GM21528 (cell line): Measurements from ENCODE around the gene DNAJC2.
"Not testable (repeated sequence)": the region's sequence is repeated elsewhere in the genome, so short reads cannot be mapped to it uniquely, and the experiment has no call there.

Experiments
- ATAC-seq: cut with Tn5 transposase; IDR thresholded peaks from one replicate; pipeline ENCODE4 v1.9.1; 2021; ENCODE audit warnings: mild to moderate bottlenecking, moderate library complexity; ENCODE audit not compliant: unreplicated experiment, low FRiP score

DNAJC2 gene

DNA sequence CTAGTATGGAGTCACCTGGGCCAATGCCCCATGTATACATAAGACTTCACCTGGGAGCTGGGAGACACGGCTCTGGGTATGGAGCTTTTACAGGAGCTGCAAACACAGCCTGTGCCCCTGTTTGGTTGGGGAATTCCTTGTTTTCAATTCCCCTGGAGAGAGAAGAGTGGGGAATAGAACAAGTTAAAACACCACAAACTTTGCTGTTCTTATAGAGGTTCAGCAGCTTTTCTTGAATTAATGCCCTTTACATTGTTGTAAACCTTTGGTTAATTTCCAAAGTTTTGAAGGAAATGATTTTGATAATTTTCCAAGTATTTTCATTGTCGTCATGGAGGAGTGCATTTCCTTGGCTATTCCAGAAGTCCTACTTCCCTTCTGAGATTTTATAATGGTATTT is 66.4 kb downstream of the DNAJC2 start:
- ATAC-seq, result not testable (repeated sequence)

DNA sequence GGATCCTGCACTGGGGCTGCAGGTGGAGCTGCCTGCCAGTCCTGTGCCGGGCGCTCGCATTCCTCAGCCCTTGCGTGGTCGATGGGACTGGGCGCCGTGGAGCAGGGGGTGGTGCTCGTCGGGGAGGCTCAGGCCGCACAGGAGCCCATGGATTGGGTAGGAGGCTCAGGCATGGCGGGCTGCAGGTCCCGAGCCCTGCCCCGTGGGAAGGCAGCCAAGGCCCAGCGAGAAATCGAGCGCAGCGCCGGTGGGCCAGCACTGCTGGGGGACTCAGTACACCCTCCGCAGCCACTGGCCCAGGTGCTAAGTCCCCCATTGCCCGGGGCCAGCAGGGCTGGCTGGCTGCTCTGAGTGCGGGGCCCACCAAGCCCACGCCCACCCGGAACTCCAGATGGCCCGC is 69.7 kb downstream of the DNAJC2 start:
- not testable (repeated sequence) for ATAC-seq

DNA sequence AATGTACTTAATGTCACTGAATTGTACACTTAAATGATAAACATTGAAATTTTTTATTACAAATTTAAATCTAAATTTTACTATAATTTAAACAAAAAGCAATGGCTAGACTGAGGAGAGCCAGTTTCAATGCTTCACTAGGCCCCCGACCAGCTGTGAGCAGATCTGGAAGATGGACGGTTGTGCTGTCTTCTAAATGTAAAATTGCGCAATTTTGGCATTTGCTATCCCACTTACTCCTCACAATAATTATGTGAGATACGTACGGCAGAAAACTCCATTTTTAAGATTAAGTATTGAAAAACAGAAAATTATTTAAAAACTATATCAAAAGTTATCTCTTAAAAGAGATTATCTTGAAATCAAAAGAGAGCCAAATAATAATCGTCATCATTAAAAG is 71.2 kb downstream of the DNAJC2 start:
- ATAC-seq, result not testable (repeated sequence)

DNA sequence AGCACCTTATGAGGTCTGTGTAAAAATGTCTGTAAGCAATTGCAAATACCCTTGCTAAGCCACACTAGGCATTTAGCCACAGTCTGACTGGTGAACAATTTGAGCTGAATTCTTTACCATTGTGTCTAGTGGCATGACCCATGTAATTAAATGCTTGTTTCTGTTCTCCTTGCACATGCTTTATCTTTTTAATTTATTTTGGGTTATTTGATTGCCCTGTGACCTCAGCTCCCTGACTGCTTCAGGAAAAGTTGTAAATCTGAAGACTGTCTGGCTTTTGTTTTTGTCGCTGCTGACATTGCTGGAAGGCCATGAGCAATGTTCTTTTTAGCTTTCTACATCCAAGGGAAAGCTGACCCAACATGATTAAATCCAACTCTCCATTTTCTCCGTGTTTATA is 78.3 kb downstream of the DNAJC2 start:
- not testable (repeated sequence) for ATAC-seq

DNA sequence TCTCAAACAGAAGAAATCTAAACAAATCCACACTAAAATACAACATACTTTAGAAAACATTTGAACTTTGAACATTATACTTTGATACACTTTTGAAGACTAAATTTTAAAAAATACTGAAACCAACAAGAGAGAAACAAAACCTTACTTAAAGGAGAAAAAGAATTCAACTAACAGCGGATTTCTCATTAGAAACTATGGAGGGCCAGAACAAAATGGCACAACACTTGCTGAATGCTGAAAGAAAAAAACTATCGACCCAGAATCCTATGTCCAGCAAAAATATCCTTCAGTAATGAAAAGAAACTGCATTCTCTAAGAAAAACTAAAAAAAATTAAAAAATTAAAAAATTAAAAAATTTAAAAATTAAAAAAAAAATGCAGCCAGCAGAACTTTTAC is 80.5 kb downstream of the DNAJC2 start:
- ATAC-seq, result not testable (repeated sequence)
